Panc1 (cell line): ENCODE results near the gene CHST11.

Experiments used
- CTCF ChIP-seq: fragments of 450-650 bp; IDR thresholded peaks from 2 replicates; pipeline ENCODE4 v1.5.1; 2017; ENCODE audit warnings: mild to moderate bottlenecking
- POLR2AphosphoS5 ChIP-seq: IDR thresholded peaks from 2 replicates; pipeline ENCODE4 v1.6.1; 2012; ENCODE audit warnings: mild to moderate bottlenecking, low read depth, low read length, moderate library complexity
- SIN3A ChIP-seq: IDR thresholded peaks from 2 replicates; pipeline ENCODE4 v1.6.1; 2012; ENCODE audit warnings: low read depth, mild to moderate bottlenecking, low read length, moderate library complexity, borderline replicate concordance; ENCODE audit not compliant: insufficient read depth
- TCF7L2 ChIP-seq: IDR thresholded peaks from 2 replicates; pipeline ENCODE4 v1.6.1; 2011; ENCODE audit warnings: mild to moderate bottlenecking, low read depth, low read length, inconsistent platforms
- TF ChIP-seq, protein P1 (sequence below), 2 experiments: IDR thresholded peaks; 2 replicates each; pipeline ENCODE4 v1.6.1; 2011 to 2012; ENCODE audit warnings: low read depth in 2 of 2, control low read depth in 1 of 2, low read length in 1 of 2, mild to moderate bottlenecking in 1 of 2, moderate library complexity in 1 of 2; ENCODE audit not compliant: insufficient read depth in 1 of 2

DNA sequence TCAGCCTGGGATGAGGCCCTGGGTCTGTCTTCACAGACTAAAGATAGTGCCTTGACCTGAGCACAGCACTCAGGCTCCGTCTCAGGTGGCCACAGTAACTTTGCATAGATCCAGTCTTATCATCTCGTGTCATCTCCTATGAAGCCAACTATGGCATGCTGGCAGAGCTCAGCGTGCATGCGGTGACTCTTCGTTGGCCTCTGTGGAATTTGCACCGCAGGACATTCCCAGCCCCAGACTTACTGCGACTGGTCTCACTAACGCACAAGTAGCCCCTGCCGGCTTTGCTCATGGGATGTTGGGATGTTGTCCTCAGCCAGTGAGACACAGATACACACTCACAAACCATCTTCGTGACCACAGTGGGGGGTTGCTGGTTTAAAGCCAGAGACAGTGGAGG lies 199.6 kb downstream of the CHST11 start:
- TF ChIP-seq TCF7L2 (no peak), CTCF (no peak), POLR2AphosphoS5 (no peak), SIN3A (no peak)
- TF ChIP-seq, protein P1, sequence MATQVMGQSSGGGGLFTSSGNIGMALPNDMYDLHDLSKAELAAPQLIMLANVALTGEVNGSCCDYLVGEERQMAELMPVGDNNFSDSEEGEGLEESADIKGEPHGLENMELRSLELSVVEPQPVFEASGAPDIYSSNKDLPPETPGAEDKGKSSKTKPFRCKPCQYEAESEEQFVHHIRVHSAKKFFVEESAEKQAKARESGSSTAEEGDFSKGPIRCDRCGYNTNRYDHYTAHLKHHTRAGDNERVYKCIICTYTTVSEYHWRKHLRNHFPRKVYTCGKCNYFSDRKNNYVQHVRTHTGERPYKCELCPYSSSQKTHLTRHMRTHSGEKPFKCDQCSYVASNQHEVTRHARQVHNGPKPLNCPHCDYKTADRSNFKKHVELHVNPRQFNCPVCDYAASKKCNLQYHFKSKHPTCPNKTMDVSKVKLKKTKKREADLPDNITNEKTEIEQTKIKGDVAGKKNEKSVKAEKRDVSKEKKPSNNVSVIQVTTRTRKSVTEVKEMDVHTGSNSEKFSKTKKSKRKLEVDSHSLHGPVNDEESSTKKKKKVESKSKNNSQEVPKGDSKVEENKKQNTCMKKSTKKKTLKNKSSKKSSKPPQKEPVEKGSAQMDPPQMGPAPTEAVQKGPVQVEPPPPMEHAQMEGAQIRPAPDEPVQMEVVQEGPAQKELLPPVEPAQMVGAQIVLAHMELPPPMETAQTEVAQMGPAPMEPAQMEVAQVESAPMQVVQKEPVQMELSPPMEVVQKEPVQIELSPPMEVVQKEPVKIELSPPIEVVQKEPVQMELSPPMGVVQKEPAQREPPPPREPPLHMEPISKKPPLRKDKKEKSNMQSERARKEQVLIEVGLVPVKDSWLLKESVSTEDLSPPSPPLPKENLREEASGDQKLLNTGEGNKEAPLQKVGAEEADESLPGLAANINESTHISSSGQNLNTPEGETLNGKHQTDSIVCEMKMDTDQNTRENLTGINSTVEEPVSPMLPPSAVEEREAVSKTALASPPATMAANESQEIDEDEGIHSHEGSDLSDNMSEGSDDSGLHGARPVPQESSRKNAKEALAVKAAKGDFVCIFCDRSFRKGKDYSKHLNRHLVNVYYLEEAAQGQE (IDR thresholded peaks at IDR 0.05; ENCODE audit: insufficient read depth in 1 of 2, low read depth in 2 of 2, low read length in 1 of 2) = no peak
